Osteoblast (primary cell): Measurements from ENCODE around the gene HNRNPL. TPM values are rescaled to one million over a fixed set of nuclear protein-coding genes. Genes with fewer than 3 reads are reported as not detected.
"Not testable (repeated sequence)": the region's sequence is repeated elsewhere in the genome, so short reads cannot be mapped to it uniquely, and the experiment has no call there.

Source experiments
- DNase-seq: peaks from one replicate; pipeline ENCODE4 v3.0.0; 2011; ENCODE audit warnings: low spot score, mixed read lengths; ENCODE audit not compliant: insufficient read length; ENCODE audit errors: missing footprints
- H2AFZ ChIP-seq: 2 replicates; pipeline ENCODE4 v1.6.0; 2011; ENCODE audit warnings: mild to moderate bottlenecking, low read length
- H3K27ac ChIP-seq: 2 replicates; pipeline ENCODE4 v1.5.1; 2011; ENCODE audit warnings: mild to moderate bottlenecking, low read depth, low read length, moderate library complexity
- H3K27me3 ChIP-seq: 2 replicates; pipeline ENCODE4 v1.6.0; 2012; ENCODE audit warnings: mild to moderate bottlenecking, control low read depth, inconsistent platforms, low read length, moderate library complexity; ENCODE audit not compliant: insufficient read depth
- H3K36me3 ChIP-seq: 2 replicates; pipeline ENCODE4 v1.5.1; 2011; ENCODE audit warnings: mild to moderate bottlenecking, low read length, control low read depth, moderate library complexity; ENCODE audit not compliant: insufficient read depth
- H3K4me1 ChIP-seq: 2 replicates; pipeline ENCODE4 v1.5.1; 2011; ENCODE audit warnings: mild to moderate bottlenecking, low read length, control low read depth, moderate library complexity; ENCODE audit not compliant: insufficient read depth
- H3K4me2 ChIP-seq: 2 replicates; pipeline ENCODE4 v1.6.0; 2011; ENCODE audit warnings: mild to moderate bottlenecking, low read length; ENCODE audit not compliant: insufficient read depth
- H3K4me3 ChIP-seq: fragments of 200-600 bp; sonication (generic); 3 replicates; pipeline ENCODE4 v1.5.1; 2012; ENCODE audit warnings: mild to moderate bottlenecking, low read length, inconsistent platforms; ENCODE audit not compliant: insufficient read depth
- H3K79me2 ChIP-seq: 2 replicates; pipeline ENCODE4 v1.6.0; 2012; ENCODE audit warnings: mild to moderate bottlenecking, low read length, control low read depth, inconsistent platforms; ENCODE audit not compliant: insufficient read depth
- H3K9me3 ChIP-seq: 2 replicates; pipeline ENCODE4 v1.5.1; 2011; ENCODE audit warnings: low read depth, low read length, control low read depth
- H4K20me1 ChIP-seq: 2 replicates; pipeline ENCODE4 v1.6.0; 2012; ENCODE audit warnings: mild to moderate bottlenecking, low read length, control low read depth; ENCODE audit not compliant: insufficient read depth
- CTCF ChIP-seq: IDR thresholded peaks from 2 replicates; pipeline ENCODE4 v1.5.1; 2011; ENCODE audit warnings: mild to moderate bottlenecking, low read depth, low read length, moderate library complexity; ENCODE audit errors: extremely low read depth
- total RNA-seq: library from RNA; depleted of rRNA; stranded (reverse); fragments of >200 nt; gene quantifications from 2 replicates; pipeline ENCODE4 v1.2.3, GENCODE V29; 2012

Gene HNRNPL
- total RNA-seq, 1 donor = 188 TPM

GRCh38 chr19:38812009-38812840 lies 37.6 kb downstream of the HNRNPL start:
- no peak overlapping the region for H3K4me2 ChIP-seq

GRCh38 chr19:38809592-38810252 lies 40.1 kb downstream of the HNRNPL start:
- no peak overlapping the region for H3K4me2 ChIP-seq
- DNase-seq = peak; percentile 38
- TF ChIP-seq CTCF = no peak
- no peaks in the 10 kb centered on the region for H3K79me2 ChIP-seq
- no peak overlapping the region for H3K27ac ChIP-seq
- no peaks in the 10 kb centered on the region for H3K9me3 ChIP-seq
- no peaks in the 10 kb centered on the region for H3K27me3 ChIP-seq
- H2AFZ ChIP-seq = no peak overlapping the region
- H3K36me3 ChIP-seq = no peaks in the 10 kb centered on the region
- no peaks in the 10 kb centered on the region for H4K20me1 ChIP-seq
- no peaks in the 10 kb centered on the region for H3K4me1 ChIP-seq
- no peak overlapping the region for H3K4me3 ChIP-seq

More at GRCh38 chr19:38812009-38812840, 37.6 kb downstream of the HNRNPL start:
- Histone ChIP-seq H3K36me3 (no peaks in the 10 kb centered on the region), H4K20me1 (no peaks in the 10 kb centered on the region), H3K4me1 (no peaks in the 10 kb centered on the region), H3K79me2 (no peaks in the 10 kb centered on the region), H3K4me3 (no peak overlapping the region), H3K9me3 (no peaks in the 10 kb centered on the region), H2AFZ (no peak overlapping the region), H3K27me3 (no peaks in the 10 kb centered on the region), H3K27ac (no peak overlapping the region)
- peak; percentile 68 for DNase-seq
- no peak for TF ChIP-seq CTCF

DNA sequence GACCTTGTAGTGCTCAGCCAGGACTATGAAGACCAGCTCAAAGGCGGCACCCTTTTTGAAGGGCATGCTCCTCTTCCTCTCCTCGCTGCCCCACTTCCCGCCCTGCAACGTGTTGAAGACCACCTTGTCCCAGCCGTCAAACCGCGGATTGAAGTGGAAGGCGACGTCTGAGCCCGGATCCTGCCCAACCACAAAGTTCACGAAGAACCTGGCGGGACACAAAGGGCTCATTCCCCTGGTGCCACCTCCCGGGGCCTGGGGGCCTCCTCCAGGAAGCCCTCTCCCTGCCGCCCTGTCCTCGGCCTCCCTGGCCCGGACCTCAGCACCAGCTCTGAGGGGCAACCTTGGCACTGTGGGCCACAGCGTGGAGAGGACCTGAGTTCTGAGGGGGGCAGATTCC lies 41.0 kb downstream of the HNRNPL start:
- Histone ChIP-seq H3K79me2 (no peaks in the 10 kb centered on the region), H2AFZ (no peak overlapping the region), H3K27me3 (no peaks in the 10 kb centered on the region), H3K9me3 (no peaks in the 10 kb centered on the region), H3K27ac (no peak overlapping the region), H3K4me2 (no peak overlapping the region), H3K4me3 (no peak overlapping the region), H4K20me1 (no peaks in the 10 kb centered on the region), H3K36me3 (no peaks in the 10 kb centered on the region), H3K4me1 (no peaks in the 10 kb centered on the region)
- DNase-seq = peak; percentile 39
- no peak for TF ChIP-seq CTCF

DNA sequence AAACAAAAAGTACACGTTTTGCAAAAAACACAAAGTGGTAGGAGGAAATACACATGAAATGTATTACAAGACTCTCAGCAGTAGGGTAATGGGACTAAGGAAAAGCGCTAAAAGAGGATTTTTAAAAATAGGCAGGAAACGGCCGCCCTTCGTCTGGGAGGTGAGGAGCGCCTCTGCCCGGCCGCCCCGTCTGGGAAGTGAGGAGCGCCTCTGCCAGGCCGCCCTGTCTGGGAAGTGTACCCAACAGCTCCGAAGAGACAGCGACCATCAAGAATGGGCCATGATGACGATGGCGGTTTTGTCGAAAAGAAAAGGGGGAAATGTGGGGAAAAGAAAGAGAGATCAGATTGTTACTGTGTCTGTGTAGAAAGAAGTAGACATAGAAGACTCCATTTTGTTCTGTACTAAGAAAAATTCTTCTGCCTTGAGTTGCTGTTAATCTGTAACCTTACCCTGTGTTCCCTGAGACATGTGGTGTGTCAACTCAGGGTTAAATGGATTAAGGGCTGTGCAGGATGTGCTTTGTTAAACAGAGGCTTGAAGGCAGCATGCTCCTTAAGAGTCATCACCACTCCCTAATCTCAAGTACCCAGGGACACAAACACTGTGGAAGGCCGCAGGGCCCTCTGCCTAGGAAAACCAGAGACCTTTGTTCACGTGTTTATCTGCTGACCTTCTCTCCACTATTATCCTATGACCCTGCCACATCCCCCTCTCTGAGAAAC lies 42.2 kb downstream of the HNRNPL start:
- not testable (repeated sequence) for H4K20me1 ChIP-seq, H3K36me3 ChIP-seq, H3K9me3 ChIP-seq, H3K4me3 ChIP-seq, H3K4me2 ChIP-seq, H3K27me3 ChIP-seq, H3K79me2 ChIP-seq, H2AFZ ChIP-seq, H3K27ac ChIP-seq, H3K4me1 ChIP-seq
- DNase-seq = peak; percentile 13
